Mucosa of descending colon (tissue), 3 donors: Measurements from ENCODE around the gene HIP1R. TPM values are rescaled to one million over a fixed set of nuclear protein-coding genes. Genes with fewer than 3 reads are reported as not detected.
"Not testable (repeated sequence)": the region's sequence is repeated elsewhere in the genome, so short reads cannot be mapped to it uniquely, and the experiment has no call there.

Experiments used
- ATAC-seq: fragments of 200-7000 bp; cut with Tn5 transposase; one replicate; pipeline ENCODE4 v1.9.1; 2020; ENCODE audit warnings: mild to moderate bottlenecking, moderate library complexity
- DNase-seq, 3 donors: peaks; one replicate each; pipeline ENCODE4 v3.0.0-alpha.2; 2020
- H3K36me3 ChIP-seq: fragments of 200-600 bp; one replicate; pipeline ENCODE4 v1.8.0; 2021; ENCODE audit warnings: low read depth, mild to moderate bottlenecking
- H3K4me1 ChIP-seq: fragments of 200-600 bp; one replicate; pipeline ENCODE4 v1.8.0; 2021; ENCODE audit warnings: low read depth, mild to moderate bottlenecking
- H3K4me3 ChIP-seq: fragments of 200-600 bp; one replicate; pipeline ENCODE4 v1.8.0; 2021; ENCODE audit warnings: mild to moderate bottlenecking
- H3K9me3 ChIP-seq: fragments of 200-600 bp; one replicate; pipeline ENCODE4 v1.8.0; 2021; ENCODE audit warnings: mild to moderate bottlenecking
- intact Hi-C, 2 donors: fragments of 100-400 bp; cut with DNase I in 1 of 2; cut with micrococcal nuclease in 1 of 2; formaldehyde crosslinking; loops; one replicate each; pipeline versions ENCODE4 v1.11.0 to v1.11.1; 2022; cut with DNase I, micrococcal nuclease
- total RNA-seq, 3 donors: library from RNA; stranded (reverse); fragmentation: NEBNext Ultra II Directional in 2 of 3; extraction: Animal tissue kit (Norgen Biotek cat#: 25700) in 2 of 3; gene quantifications; one replicate each; pipeline versions ENCODE4 v1.2.1 to v1.2.4, GENCODE V29; 2021 to 2023
- TF ChIP-seq, protein P1 (sequence below): fragments of 200-600 bp; IDR thresholded peaks from one replicate; pipeline ENCODE4 v1.8.0; 2022; ENCODE audit warnings: antibody characterized with exemption, mild to moderate bottlenecking
- donor health status: DM: no; HTN: no; CAD: no; lungs with moderate emphysema.
- donor health status: DM: no; HTN: no; CAD: no.
- donor health status: DM: no; HTN: yes; CAD: no.

HIP1R gene
- total RNA-seq, 3 donors from 2014 or later = 37.8 to 76.5 (median 73.1) TPM

DNA sequence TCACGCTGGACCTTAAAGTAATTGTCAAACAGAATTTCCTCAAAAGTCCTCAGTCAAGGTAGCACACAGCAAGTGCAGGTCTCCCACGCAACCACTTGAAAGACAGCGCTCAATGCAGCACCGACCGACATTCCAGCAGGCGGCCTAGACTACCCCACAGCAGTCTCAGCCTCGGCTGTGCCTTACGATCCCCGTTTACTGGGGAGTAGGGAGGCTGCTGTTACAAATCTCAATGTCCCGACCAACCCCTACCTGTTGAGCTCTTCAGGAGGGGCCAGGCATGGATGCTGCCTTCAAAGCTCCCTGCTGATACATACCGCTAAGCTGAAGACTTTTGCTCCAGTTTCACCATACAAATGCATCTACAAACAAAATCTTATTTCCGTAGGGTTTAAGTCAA lies 38.8 kb downstream of the HIP1R start:
- H3K4me1 ChIP-seq = peaks cover 69% of the 10 kb centered on the region
- ATAC-seq = no peak
- DNase-seq = peak in 2 of 3 donors; percentile 36 to 55
- H3K9me3 ChIP-seq = no peaks in the 10 kb centered on the region
- intact Hi-C loops = no loop called here
- no peak overlapping the region for H3K4me3 ChIP-seq
- TF ChIP-seq, protein P1, sequence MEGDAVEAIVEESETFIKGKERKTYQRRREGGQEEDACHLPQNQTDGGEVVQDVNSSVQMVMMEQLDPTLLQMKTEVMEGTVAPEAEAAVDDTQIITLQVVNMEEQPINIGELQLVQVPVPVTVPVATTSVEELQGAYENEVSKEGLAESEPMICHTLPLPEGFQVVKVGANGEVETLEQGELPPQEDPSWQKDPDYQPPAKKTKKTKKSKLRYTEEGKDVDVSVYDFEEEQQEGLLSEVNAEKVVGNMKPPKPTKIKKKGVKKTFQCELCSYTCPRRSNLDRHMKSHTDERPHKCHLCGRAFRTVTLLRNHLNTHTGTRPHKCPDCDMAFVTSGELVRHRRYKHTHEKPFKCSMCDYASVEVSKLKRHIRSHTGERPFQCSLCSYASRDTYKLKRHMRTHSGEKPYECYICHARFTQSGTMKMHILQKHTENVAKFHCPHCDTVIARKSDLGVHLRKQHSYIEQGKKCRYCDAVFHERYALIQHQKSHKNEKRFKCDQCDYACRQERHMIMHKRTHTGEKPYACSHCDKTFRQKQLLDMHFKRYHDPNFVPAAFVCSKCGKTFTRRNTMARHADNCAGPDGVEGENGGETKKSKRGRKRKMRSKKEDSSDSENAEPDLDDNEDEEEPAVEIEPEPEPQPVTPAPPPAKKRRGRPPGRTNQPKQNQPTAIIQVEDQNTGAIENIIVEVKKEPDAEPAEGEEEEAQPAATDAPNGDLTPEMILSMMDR = no peak
- peaks cover 5% of the 10 kb centered on the region for H3K36me3 ChIP-seq

DNA sequence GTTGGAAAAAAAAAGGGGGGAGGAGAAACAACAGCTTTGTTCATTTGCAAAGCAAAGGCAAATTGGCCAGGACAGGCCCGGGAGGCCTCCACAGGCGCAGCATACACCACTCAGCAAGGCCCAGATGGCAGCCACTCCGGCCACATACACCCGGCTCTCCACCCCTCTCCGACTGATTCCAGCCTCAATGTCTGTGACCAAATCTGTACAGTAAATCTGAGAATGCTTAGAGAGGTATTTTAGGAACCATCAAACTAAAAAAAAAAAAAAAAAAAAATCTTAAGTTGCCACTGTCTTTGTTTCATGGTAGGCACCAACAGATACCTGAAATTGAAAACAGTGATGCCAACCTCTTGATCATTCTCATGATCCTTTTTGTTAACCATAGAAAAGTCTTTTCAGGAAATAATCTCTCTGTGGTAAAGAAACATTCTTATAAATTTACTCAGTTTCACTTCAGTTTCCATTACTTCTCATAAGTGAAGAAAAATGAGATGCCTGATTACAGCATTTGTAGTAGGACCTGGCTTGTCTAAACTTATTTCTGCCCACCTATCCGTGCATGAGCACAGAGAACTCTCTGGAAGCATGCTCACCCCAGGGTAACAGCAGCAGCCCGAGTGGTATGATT lies 40.4 kb downstream of the HIP1R start:
- Histone ChIP-seq H3K4me1 (peaks cover 58% of the 10 kb centered on the region), H3K36me3 (no peaks in the 10 kb centered on the region), H3K4me3 (no peak overlapping the region), H3K9me3 (no peaks in the 10 kb centered on the region)
- TF ChIP-seq, protein P1 = no peak
- peak in 2 of 3 donors; percentile 42 to 64 for DNase-seq
- intact Hi-C loops = no loop called here
- no peak for ATAC-seq

DNA sequence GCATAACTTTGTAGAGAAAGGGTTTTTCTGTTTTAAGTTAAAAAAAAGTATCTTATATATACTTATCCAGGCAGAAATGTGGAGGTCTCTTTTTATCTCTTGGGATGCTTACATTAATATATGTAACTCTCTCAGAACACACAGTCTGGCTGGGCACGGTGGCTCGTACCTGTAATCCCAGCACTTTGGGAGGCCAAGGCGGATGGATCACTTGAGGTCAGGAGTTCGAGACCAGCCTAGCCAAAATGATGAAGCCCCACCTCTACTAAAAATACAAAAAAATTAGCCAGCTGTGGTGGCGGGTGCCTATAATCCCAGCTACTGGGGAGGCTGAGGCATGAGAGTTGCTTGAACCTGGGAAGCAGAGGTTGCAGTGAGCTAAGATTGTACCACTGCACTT lies 41.0 kb downstream of the HIP1R start:
- intact Hi-C loops = not testable (repeated sequence)

DNA sequence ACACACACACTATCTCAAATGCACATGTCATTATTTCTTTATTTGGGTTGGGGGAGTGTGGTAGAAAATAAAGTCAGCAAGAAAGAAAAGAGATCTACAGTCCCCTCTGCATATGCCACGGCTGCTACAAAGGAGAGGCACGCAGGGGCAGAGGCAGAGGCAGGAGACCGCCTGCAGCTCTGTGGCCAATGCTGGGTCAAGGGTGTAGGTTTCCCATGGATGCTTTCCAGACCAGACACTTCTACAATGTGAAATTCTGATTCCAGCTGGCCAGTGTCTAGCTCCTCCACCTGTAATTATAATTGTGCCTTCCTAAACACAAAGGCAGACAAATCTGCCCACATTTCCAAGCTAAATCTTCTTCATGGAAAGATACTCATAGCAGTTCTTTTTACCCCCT lies 41.5 kb downstream of the HIP1R start:
- peaks cover 48% of the 10 kb centered on the region for H3K4me1 ChIP-seq
- ATAC-seq = no peak
- H3K36me3 ChIP-seq = no peaks in the 10 kb centered on the region
- TF ChIP-seq, protein P1 = no peak
- DNase-seq = peak in 1 of 3 donors; percentile 26
- intact Hi-C loops = no loop called here
- H3K4me3 ChIP-seq = no peak overlapping the region
- no peaks in the 10 kb centered on the region for H3K9me3 ChIP-seq

More for the DNA sequence above, 41.0 kb downstream of the HIP1R start:
- H3K36me3 ChIP-seq, H3K9me3 ChIP-seq, ATAC-seq, H3K4me3 ChIP-seq, DNase-seq: not testable (repeated sequence)
- peaks cover 53% of the 10 kb centered on the region for H3K4me1 ChIP-seq

DNA sequence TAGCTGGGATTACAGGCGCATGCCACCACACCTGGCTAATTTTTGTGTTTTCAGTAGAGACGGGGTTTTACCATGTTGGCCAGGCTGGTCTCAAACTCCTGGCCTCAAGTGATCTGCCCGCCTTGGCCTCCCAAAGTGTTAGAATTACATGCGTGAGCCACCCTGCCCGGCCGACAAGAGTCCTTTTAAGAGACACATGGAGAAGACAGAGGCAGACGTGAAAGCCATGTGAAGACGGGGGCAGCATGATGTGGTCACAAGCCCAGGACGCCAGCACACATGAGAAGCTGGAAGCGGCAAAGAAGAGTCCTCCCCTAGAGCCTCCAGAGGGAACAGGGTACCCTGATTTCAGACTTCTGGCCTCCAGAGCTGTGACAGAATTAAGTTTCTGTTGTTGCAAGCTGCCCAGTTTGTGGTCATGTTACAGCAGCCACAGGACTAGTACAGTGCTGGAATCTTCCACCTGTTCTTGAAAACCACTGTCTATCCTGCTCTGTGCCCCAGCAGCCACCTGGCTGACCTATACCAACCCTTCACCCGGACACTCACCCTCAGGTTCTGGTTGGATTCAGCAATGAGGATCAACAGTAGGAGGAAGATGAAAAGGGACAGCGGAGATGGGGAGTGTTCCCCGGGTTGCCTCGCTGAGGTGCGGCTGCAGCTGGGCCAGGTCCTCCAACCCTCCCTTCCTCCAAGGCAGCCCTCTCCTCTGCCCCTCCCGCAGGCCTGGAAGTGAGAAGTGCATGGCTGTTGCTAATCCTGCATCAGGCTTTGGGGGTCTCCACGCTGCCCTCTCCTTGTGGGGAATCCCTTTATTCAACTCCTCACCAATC lies 43.7 kb downstream of the HIP1R start:
- TF ChIP-seq, protein P1 = no peak
- Histone ChIP-seq H3K36me3 (no peaks in the 10 kb centered on the region), H3K4me3 (no peak overlapping the region), H3K4me1 (peaks cover 28% of the 10 kb centered on the region), H3K9me3 (no peaks in the 10 kb centered on the region)
- peak in 1 of 3 donors; percentile 31 for DNase-seq
- ATAC-seq = peak; percentile 21
- intact Hi-C loops = no loop called here

DNA sequence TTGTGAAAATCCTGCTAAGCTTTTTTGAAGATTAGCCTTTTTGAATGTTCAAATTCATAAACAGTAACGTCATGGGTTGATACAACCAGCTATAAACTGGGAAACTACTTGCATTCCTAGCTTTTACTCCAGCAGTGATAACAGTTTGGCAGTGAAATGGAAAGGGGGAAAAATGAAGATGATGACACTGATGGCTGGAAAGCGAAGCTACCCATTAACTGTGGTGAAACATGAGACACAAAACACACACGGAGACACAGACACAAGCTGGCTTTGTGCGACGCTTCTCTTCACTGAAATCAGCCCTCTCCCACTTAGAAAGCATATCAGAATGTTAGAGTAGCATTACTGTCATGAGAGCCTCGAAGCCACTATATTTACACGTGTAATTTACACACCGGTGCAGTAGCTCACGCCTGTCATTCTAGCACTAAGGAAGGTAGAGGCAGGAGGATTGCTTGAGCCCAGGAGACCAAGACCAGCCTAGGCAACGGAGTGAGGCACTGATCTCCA lies 45.0 kb downstream of the HIP1R start:
- ATAC-seq = no peak
- TF ChIP-seq, protein P1 = no peak
- Histone ChIP-seq H3K36me3 (no peaks in the 10 kb centered on the region), H3K4me1 (peaks cover 28% of the 10 kb centered on the region), H3K9me3 (no peaks in the 10 kb centered on the region), H3K4me3 (no peak overlapping the region)
- intact Hi-C loops = no loop called here
- DNase-seq = no peak
